Psoas muscle (tissue), 8 donors: ENCODE data around the gene KIAA0319L. TPM values are rescaled to one million over a fixed set of nuclear protein-coding genes. Genes with fewer than 3 reads are reported as not detected.
A peak's percentile ranks its signal among the peaks of the same experiment; 100 is the strongest.

Source experiments
- ATAC-seq, 4 donors: fragments of 200-7000 bp; cut with Tn5 transposase; one replicate each; pipeline ENCODE4 v1.9.1; 2020; ENCODE audit warnings: moderate library complexity in 3 of 4, mild to moderate bottlenecking in 2 of 4
- DNase-seq, 2 donors: peaks; one replicate each; pipeline ENCODE4 v3.0.0-alpha.2; 2020
- H3K27ac ChIP-seq: fragments of 200-600 bp; one replicate; pipeline ENCODE4 v1.8.0; 2022
- H3K27me3 ChIP-seq, 3 donors: fragments of 200-600 bp in 1 of 3; one replicate each; pipeline versions ENCODE4 v1.6.1 to v1.8.0; 2013 to 2022; ENCODE audit warnings: low read length in 2 of 3, mild to moderate bottlenecking in 2 of 3, moderate library complexity in 1 of 3; ENCODE audit not compliant: insufficient read depth in 3 of 3
- H3K36me3 ChIP-seq, 2 donors: fragments of 200-600 bp in 1 of 2; one replicate each; pipeline versions ENCODE4 v1.6.1 to v1.8.0; 2013 to 2022; ENCODE audit warnings: low read depth in 1 of 2, mild to moderate bottlenecking in 1 of 2, moderate library complexity in 1 of 2; ENCODE audit not compliant: insufficient read depth in 1 of 2
- H3K4me1 ChIP-seq: fragments of 200-600 bp; one replicate; pipeline ENCODE4 v1.8.0; 2022
- H3K4me3 ChIP-seq: fragments of 200-600 bp; one replicate; pipeline ENCODE4 v1.8.0; 2022; ENCODE audit warnings: mild to moderate bottlenecking
- H3K9me3 ChIP-seq: fragments of 200-600 bp; one replicate; pipeline ENCODE4 v1.8.0; 2022
- WGBS, 3 donors: extraction: QIAGEN DNeasy Blood & Tissue Kit; methylation state at CpG; one replicate each; pipeline versions ENCODE4 v1.1.6 to v1.1.7; 2013; 5-methylcytosine and 5-hydroxymethylcytosine counted together
- intact Hi-C, 2 donors: fragments of 100-400 bp; cut with DNase I; formaldehyde crosslinking; loops; one replicate each; pipeline versions ENCODE4 v1.11.0 to v1.14.2; 2022
- polyA plus RNA-seq, 3 donors: library from polyadenylated mRNA; stranded (reverse); fragments of 200-250 nt; gene quantifications; one replicate each; pipeline ENCODE4 v1.2.3, GENCODE V29; 2013
- total RNA-seq, 4 donors: library from RNA; stranded (reverse); fragmentation: NEBNext Ultra II Directional in 2 of 4; extraction: Animal tissue kit (Norgen Biotek cat#: 25700) in 2 of 4; gene quantifications; one replicate each; pipeline versions ENCODE4 v1.2.1 to v1.2.4, GENCODE V29; 2021 to 2023
- TF ChIP-seq, protein P1 (sequence below): fragments of 200-600 bp; IDR thresholded peaks from one replicate; pipeline ENCODE4 v1.8.0; 2022; ENCODE audit warnings: antibody characterized with exemption
- donor health status: healthy with polysubstance abuse.
- donor health status: DM: no; HTN: no; CAD: no; lungs with moderate emphysema.
- donor health status: Bipolar disorder and iron deficiency.
- donor health status: healthy.
- donor health status: DM: yes; HTN: yes; CAD: no.
- donor health status: DM: no; HTN: no; CAD: no.
- donor health status: DM: no; HTN: no; CAD: no.
- donor health status: DM: yes; HTN: yes; CAD: no.

Gene KIAA0319L
- total and polyA plus RNA-seq, 7 donors = 18.0 to 46.9 (median 35.7) TPM

DNA sequence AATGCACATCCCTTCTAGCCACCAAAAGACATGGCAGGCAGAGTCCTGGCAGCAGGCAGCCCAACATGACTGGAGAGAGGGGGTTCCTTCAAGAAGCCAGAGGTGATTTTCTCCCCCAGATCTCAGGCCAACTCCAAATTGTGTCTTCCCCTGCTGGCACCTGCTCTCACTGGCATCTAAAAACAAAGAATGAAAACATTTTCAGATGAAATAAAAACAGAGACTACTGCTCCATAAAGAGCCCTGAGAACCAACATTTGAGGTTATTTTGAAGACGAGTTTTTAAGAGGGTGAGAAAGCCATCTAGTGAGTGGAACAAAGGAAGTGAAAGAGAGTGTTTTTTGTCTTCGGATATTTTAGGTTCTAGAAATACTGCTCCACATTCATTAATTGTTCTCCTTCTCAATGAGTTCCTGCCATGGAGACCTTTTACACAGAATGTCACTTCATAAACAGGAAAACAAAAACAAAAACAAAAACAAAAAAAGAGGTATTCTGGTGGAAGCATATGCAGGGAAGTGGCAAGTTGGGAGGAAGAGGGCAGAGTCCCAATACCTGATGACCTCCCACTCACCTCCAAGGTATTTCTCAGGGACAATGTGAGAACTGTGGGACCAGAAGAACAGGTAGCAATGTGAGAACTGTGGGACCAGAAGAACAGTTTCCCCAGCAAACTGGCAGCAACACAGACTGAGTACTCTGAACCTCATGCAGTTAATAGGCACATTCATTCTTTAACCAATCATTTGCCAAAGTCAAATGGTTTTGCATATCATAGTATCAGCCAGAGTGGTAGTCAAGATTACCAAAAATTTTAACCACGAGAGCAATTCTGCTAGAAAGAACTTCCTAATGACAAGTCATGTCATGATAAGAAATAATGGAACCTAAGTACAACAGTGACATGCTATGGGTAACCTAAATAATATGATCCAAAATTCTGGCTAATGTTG lies 50.0 kb downstream of the KIAA0319L start:
- no peak for DNase-seq
- no peak overlapping the region for H3K4me3 ChIP-seq
- H3K9me3 ChIP-seq = no peaks in the 10 kb centered on the region
- H3K36me3 ChIP-seq = peaks cover 5 to 13% of the 10 kb centered on the region in 2 donors
- no peaks in the 10 kb centered on the region for H3K27me3 ChIP-seq
- peaks cover 15% of the 10 kb centered on the region for H3K4me1 ChIP-seq
- no peak for ATAC-seq
- TF ChIP-seq, protein P1, sequence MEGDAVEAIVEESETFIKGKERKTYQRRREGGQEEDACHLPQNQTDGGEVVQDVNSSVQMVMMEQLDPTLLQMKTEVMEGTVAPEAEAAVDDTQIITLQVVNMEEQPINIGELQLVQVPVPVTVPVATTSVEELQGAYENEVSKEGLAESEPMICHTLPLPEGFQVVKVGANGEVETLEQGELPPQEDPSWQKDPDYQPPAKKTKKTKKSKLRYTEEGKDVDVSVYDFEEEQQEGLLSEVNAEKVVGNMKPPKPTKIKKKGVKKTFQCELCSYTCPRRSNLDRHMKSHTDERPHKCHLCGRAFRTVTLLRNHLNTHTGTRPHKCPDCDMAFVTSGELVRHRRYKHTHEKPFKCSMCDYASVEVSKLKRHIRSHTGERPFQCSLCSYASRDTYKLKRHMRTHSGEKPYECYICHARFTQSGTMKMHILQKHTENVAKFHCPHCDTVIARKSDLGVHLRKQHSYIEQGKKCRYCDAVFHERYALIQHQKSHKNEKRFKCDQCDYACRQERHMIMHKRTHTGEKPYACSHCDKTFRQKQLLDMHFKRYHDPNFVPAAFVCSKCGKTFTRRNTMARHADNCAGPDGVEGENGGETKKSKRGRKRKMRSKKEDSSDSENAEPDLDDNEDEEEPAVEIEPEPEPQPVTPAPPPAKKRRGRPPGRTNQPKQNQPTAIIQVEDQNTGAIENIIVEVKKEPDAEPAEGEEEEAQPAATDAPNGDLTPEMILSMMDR = no peak
- 72 to 79% (median 77%) methylated on average over 3 of the region's 3 CpGs for WGBS, 3 donors
- intact Hi-C loops = no loop called here
- no peak overlapping the region for H3K27ac ChIP-seq

DNA sequence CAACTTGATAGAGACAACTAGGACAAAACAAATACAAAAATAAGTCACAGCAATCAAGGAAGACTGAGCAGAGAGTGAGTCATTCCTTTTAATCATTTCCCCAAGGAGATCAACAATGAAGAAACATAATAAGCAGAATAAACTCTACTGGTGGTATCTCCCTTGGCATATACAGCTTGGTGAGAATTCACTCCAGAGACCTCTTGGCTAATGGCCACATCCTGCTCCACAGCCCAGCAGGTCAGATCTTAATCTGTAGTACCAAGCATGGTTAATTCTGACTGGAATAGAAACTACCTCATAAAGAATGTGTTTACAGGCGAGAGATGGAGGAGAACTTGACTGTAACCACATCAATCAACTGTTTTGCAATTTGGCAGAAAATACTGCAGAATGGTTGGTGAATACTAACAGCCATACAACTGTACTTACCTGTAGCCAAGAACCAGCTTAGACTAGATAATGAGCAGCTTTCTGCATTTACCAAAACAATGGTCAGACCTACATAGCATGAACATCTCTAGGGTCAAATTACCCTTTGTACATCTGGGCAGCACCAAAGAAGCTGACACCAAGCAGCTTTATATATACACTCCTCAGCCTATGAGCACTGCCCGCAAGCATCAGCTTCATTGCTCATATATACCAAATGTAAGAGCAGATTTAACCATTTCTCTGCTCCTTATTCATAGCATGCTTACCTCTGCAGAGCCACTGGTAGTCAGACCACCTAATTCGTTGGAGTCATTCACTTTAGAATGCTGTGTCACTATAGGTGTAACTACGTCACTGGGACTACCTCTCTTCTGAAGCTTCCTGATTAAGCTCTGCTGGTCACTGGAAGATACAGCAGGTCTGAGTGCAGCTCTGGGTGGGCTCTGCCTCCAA lies 51.0 kb downstream of the KIAA0319L start:
- no peaks in the 10 kb centered on the region for H3K9me3 ChIP-seq
- H3K27ac ChIP-seq = peak overlapping the region; percentile 47
- H3K4me1 ChIP-seq = peaks cover 15% of the 10 kb centered on the region
- H3K4me3 ChIP-seq = no peak overlapping the region
- intact Hi-C loops = no loop called here
- TF ChIP-seq, protein P1 = no peak
- WGBS, 3 donors = 68 to 85% (median 73%) methylated on average over 4 of the region's 4 CpGs
- H3K36me3 ChIP-seq = peaks cover 5 to 13% of the 10 kb centered on the region in 2 donors
- DNase-seq = no peak
- peak; percentile 53 to 87 (median 63) for ATAC-seq
- H3K27me3 ChIP-seq = no peaks in the 10 kb centered on the region

DNA sequence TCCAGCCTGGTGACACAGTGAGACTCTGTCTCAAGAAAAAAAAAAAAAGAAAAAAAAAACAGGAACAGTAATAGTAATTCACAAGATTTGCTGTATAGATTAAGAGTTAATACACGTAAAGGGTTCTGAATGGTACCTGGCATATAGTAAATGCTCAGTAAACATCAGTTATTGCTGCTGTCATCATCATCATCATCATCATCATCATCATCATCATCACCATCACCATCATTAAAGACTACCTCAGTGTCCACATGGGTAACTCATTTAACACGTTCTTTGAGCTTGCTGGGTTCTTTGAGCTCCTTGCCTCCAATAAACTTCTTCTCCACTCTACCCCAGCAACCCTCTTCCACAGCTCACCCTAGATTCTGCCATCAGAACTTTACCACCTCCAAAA lies 55.0 kb downstream of the KIAA0319L start:
- Histone ChIP-seq H3K4me1 (peaks cover 15% of the 10 kb centered on the region), H3K27me3 (no peaks in the 10 kb centered on the region), H3K4me3 (no peak overlapping the region), H3K9me3 (no peaks in the 10 kb centered on the region), H3K36me3 (peaks cover 5 to 13% of the 10 kb centered on the region in 2 donors), H3K27ac (no peak overlapping the region)
- DNase-seq (no peak), ATAC-seq (no peak)
- TF ChIP-seq, protein P1 = no peak
- intact Hi-C loops = no loop called here
- WGBS, 3 donors = 86 to 96% (median 95%) methylated on average over 2 of the region's 2 CpGs

DNA sequence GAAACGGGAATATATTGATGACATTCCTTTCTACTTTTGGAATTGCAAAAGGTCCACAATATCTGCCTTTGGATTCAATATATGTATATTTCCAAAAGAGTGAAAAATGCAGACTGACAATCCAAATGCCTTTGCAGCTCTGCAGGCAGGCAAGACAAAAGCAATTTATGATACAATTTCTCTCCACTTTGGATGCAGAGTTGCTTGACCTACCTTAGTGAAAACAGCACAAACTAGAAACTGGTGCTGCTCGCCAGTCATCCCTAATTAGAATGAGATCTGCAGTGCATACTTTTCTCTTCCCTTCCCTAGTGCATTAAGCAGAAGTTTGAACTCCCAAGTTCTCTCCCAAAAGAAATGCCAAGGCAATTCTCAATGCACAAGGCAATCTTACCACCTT lies 56.8 kb downstream of the KIAA0319L start:
- H3K4me1 ChIP-seq = no peaks in the 10 kb centered on the region
- intact Hi-C loops = no loop called here
- no peak overlapping the region for H3K4me3 ChIP-seq
- no peak for DNase-seq
- H3K9me3 ChIP-seq = no peaks in the 10 kb centered on the region
- H3K36me3 ChIP-seq = peaks cover 0 to 3% of the 10 kb centered on the region in 2 donors
- WGBS, 3 donors = 75 to 86% (median 85%) methylated on average over 2 of the region's 2 CpGs
- no peak for ATAC-seq
- no peaks in the 10 kb centered on the region for H3K27me3 ChIP-seq
- TF ChIP-seq, protein P1 = no peak
- no peak overlapping the region for H3K27ac ChIP-seq
